Ishikawa (cell line): Measurements from ENCODE around the gene MECR.

Experiments
- CEBPB ChIP-seq: IDR thresholded peaks from 2 replicates; pipeline ENCODE4 v1.6.1; 2012
- CREB1 ChIP-seq: IDR thresholded peaks from 2 replicates; pipeline ENCODE4 v1.6.1; 2012; ENCODE audit warnings: low read depth
- EGR1 ChIP-seq: IDR thresholded peaks from 2 replicates; pipeline ENCODE4 v1.6.1; 2012
- EP300 ChIP-seq: IDR thresholded peaks from 2 replicates; pipeline ENCODE4 v1.6.1; 2012; ENCODE audit warnings: borderline replicate concordance
- FOXM1 ChIP-seq: IDR thresholded peaks from 2 replicates; pipeline ENCODE4 v1.6.1; 2012; ENCODE audit warnings: low read depth, borderline replicate concordance
- NFIC ChIP-seq: IDR thresholded peaks from 2 replicates; pipeline ENCODE4 v1.6.1; 2012
- RAD21 ChIP-seq: IDR thresholded peaks from 2 replicates; pipeline ENCODE4 v1.6.1; 2012; ENCODE audit warnings: low read depth
- TAF1 ChIP-seq: IDR thresholded peaks from 2 replicates; pipeline ENCODE4 v1.6.1; 2012; ENCODE audit warnings: low read depth, mild to moderate bottlenecking
- TCF12 ChIP-seq: IDR thresholded peaks from 2 replicates; pipeline ENCODE4 v1.6.1; 2012; ENCODE audit warnings: low read depth
- TEAD4 ChIP-seq: IDR thresholded peaks from 2 replicates; pipeline ENCODE4 v1.6.1; 2012
- YY1 ChIP-seq: IDR thresholded peaks from 2 replicates; pipeline ENCODE4 v1.6.1; 2012; ENCODE audit warnings: low read depth
- ZBTB7A ChIP-seq: IDR thresholded peaks from 2 replicates; pipeline ENCODE4 v1.6.1; 2012; ENCODE audit warnings: low read depth
- TF ChIP-seq, protein P1 (sequence below): IDR thresholded peaks from 2 replicates; pipeline ENCODE4 v1.6.1; 2012; ENCODE audit warnings: low read depth, mild to moderate bottlenecking
- TF ChIP-seq, protein P2 (sequence below): IDR thresholded peaks from 2 replicates; pipeline ENCODE4 v1.6.1; 2012
- TF ChIP-seq, protein P3 (sequence below): IDR thresholded peaks from 2 replicates; pipeline ENCODE4 v1.6.1; 2012

The MECR gene

DNA sequence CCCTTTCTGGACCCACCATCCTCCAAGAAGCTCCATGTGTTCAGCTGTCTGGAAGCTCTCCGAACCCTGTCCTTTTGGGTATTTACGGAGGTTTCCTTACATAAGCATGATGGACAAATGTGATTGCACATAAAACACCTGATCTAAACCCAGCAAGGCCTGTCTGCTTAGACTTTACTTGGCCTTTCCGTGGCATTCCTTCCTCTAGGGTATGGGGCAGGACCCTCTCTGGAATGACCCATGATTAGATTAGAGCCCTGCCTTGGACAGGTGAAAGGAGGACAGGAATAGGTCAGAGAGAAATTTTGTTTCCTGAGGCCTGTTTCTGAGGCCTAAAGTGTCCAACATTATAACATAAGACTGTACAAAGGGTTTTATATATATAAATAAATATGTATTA is 22.4 kb upstream of the MECR start:
- no peak for TF ChIP-seq TEAD4
- TF ChIP-seq FOXM1: no peak
- no peak for TF ChIP-seq TCF12
- TF ChIP-seq EP300: no peak
- TF ChIP-seq YY1: no peak
- TF ChIP-seq, protein P1, sequence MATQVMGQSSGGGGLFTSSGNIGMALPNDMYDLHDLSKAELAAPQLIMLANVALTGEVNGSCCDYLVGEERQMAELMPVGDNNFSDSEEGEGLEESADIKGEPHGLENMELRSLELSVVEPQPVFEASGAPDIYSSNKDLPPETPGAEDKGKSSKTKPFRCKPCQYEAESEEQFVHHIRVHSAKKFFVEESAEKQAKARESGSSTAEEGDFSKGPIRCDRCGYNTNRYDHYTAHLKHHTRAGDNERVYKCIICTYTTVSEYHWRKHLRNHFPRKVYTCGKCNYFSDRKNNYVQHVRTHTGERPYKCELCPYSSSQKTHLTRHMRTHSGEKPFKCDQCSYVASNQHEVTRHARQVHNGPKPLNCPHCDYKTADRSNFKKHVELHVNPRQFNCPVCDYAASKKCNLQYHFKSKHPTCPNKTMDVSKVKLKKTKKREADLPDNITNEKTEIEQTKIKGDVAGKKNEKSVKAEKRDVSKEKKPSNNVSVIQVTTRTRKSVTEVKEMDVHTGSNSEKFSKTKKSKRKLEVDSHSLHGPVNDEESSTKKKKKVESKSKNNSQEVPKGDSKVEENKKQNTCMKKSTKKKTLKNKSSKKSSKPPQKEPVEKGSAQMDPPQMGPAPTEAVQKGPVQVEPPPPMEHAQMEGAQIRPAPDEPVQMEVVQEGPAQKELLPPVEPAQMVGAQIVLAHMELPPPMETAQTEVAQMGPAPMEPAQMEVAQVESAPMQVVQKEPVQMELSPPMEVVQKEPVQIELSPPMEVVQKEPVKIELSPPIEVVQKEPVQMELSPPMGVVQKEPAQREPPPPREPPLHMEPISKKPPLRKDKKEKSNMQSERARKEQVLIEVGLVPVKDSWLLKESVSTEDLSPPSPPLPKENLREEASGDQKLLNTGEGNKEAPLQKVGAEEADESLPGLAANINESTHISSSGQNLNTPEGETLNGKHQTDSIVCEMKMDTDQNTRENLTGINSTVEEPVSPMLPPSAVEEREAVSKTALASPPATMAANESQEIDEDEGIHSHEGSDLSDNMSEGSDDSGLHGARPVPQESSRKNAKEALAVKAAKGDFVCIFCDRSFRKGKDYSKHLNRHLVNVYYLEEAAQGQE: no peak
- TF ChIP-seq NFIC: no peak
- no peak for TF ChIP-seq ZBTB7A
- TF ChIP-seq CEBPB: no peak

DNA sequence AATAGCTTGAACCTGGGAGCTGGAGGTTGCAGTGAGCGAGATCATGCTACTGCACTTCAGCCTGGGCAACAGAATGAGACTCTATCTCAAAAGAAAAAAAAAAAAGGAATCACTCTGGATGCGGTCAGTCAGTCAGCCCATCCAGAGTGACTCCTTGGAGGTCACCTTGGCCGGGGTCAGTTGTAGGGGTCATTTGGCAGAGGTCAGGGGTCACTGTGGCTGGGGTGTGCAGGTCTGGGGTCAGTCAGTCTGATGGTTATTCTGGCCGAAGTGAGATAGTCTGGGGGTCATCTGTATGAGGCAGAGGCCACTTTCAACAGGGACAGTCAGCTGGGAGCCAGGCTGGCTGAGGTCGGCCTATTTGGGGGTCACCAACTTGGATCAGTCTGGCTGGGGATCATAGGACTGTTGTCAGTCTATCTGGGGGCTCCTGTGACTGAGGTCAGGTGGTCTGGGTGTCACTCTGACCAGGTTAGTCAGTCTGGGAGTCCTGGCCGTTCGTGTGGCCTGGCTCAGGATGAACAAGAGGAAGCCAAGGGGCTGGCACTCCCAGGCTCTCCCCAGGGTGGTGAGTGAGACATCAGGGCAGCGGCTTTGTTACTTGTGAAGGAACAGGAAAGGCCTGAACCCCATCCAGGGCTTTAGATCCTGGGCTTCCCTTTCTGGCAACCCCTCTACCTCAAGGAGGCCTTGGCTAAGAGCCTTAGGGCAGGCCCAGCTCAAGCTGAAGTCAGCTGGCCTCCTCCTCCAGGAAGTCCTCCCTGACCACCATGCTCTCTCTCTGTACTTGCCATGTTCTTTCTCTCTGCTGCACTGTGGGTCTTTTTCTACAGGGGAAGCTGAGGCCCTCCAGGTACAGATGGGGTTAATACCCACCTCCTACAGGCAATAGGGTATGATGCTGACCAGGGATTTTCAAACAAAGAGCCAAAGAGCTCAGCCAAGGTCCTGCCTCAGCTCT is 20.7 kb upstream of the MECR start:
- TF ChIP-seq TEAD4 (no peak), EGR1 (no peak), RAD21 (no peak), YY1 (no peak), FOXM1 (no peak), EP300 (no peak), NFIC (no peak), TCF12 (no peak), CREB1 (no peak), ZBTB7A (no peak), CEBPB (no peak), TAF1 (no peak)
- TF ChIP-seq, protein P1: no peak
- TF ChIP-seq, protein P2, sequence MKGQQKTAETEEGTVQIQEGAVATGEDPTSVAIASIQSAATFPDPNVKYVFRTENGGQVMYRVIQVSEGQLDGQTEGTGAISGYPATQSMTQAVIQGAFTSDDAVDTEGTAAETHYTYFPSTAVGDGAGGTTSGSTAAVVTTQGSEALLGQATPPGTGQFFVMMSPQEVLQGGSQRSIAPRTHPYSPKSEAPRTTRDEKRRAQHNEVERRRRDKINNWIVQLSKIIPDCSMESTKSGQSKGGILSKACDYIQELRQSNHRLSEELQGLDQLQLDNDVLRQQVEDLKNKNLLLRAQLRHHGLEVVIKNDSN: no peak
- TF ChIP-seq, protein P3, sequence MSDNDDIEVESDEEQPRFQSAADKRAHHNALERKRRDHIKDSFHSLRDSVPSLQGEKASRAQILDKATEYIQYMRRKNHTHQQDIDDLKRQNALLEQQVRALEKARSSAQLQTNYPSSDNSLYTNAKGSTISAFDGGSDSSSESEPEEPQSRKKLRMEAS: no peak

DNA sequence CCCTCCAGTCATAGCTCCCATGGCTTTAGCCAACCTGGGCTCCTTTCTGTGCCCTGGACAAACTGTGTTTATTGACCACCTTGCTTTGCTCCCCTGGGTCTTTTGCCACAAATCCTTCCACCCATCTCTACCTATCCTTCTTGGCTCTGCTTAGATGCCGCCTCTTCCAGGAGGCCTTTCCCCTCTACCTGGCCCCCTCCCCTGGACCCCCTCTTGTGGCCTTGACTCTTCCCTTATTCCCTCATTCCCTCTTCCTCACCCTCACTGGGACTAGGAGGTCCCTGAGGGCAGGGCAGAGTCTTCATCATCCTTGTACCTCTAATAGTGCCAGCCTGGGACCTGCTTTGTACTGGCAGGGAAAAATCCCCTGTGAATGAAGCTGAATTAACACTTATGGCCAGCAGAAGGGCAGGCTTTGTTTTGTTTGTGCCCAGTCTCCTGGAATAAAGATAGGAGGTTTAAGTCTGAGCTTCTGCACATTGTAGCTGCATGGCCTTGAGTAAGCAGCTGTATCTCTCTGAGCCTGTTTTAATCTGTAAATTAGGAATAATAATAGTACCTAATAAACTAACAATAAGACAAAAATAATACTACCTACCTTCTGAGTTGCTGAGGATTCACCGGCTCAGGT is 19.3 kb upstream of the MECR start:
- TF ChIP-seq TCF12 (no peak), TEAD4 (no peak), EGR1 (no peak), YY1 (no peak)

GRCh38 chr1:29249170-29249691 is 18.5 kb upstream of the MECR start:
- no peak for TF ChIP-seq FOXM1
- no peak for TF ChIP-seq EP300
- TF ChIP-seq CEBPB: no peak
- 0 out of 2 replicates have a peak, but pooled peaks have one; percentile 73 for TF ChIP-seq ZBTB7A
- TF ChIP-seq TCF12: no peak
- TF ChIP-seq TAF1: no peak

- TF ChIP-seq TAF1 (no peak), CEBPB (no peak), CREB1 (no peak), RAD21 (no peak), TEAD4 (no peak), TCF12 (no peak), FOXM1 (no peak), EGR1 (no peak), NFIC (no peak), ZBTB7A (no peak), YY1 (no peak), EP300 (no peak)
- TF ChIP-seq, protein P3: no peak
- TF ChIP-seq, protein P1: no peak
- TF ChIP-seq, protein P2: no peak
Observed at GRCh38 chr1:29248409-29248808, 17.7 kb upstream of the MECR start.
